ENCODE data around the gene BBS4.
"Not testable (repeated sequence)": the region's sequence is repeated elsewhere in the genome, so short reads cannot be mapped to it uniquely, and the experiment has no call there.

The BBS4 gene, protein sequence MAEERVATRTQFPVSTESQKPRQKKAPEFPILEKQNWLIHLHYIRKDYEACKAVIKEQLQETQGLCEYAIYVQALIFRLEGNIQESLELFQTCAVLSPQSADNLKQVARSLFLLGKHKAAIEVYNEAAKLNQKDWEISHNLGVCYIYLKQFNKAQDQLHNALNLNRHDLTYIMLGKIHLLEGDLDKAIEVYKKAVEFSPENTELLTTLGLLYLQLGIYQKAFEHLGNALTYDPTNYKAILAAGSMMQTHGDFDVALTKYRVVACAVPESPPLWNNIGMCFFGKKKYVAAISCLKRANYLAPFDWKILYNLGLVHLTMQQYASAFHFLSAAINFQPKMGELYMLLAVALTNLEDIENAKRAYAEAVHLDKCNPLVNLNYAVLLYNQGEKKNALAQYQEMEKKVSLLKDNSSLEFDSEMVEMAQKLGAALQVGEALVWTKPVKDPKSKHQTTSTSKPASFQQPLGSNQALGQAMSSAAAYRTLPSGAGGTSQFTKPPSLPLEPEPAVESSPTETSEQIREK

DNA sequence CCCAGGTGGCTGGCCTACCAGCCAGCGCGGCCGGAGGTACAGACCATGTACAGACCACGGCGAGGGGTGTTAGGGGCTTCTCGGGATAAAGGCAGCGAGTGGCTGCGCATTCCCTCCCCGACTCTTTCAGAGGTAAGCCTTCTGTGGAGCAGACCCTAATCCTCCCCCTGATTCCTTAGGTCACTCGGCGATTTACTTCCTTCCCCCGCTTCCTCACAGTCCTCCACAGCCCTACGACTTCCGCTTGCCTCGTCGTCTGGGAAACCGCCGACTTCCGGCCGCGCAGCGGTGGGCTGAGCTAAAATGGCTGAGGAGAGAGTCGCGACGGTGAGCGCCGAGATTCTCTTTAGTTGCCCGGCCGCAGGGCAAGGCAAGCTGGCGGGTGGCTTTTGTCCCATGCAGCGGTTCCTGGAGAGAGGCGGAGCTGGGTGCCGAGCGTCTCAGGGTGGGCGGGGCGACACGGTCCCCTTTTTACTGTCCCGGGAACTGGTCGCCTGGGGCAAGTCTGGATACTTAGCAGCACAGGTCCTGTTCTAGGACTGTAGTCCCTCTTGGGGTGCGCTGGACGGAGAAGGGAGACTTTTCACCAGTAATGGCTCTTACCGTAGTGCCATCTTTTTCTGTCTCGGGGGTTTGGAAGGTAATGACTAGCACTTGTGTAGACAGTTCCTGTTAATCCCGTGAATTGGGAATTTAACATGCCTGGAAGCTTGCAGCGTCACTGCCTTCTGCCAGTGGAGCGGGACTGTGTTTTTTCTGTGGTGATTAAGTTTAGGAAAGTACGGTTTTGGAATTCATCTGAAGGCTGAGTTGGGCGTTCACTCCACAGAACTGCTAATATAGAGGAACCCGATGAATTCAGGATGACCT, at the start of gene BBS4, which contains the start of gene HIGD2B:
TSS of gene BBS4 (plus strand) at position 283 of the 870 bp plus-strand sequence. CDS start at position 304, 21 bp downstream.
TSS of gene HIGD2B (minus strand) at position 258 of the 870 bp plus-strand sequence. CDS start 9,808 bp downstream, outside the sequence.
- peak; percentile 67 for DNase-seq (ENCODE audit: low read depth)

DNA sequence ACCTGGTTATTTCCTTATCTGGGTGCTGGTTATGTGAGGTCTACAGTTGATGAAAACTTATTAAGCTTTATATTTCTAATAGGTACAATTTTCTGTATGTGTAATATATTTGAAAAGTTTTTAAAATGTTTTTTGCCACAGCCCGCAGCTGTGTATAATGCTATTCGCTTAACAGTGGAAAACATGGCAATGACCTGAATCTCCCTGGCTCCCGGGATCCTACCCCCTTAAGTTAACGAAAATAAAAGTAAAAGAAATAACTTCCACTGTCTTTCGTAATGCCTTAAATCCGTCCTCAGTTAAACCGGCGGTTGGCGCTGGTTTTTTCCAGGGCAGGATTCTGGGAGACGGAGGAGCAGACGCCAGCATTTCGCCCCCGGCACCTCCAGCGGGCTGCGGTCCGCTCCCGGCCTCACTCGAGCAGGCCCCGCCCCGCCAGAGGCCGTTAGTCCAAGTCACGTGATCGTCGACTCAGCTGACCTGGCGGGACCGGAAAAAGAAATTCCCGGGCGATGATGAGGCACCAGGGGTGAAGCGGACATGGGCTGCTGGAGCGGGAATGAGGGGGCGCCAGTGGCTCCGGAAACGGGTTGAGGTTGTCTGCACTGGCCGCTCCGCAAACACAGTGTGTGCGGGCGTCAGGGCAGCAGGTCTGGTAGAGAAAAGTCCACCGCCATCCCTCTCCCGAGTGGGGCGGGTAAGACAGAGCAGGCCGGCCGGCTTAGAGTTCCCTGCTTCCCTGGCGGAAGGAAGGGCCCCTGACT, 49.3 kb upstream of the BBS4 start:
- DNase-seq (ENCODE audit: low read depth), result peak; percentile 36

DNA sequence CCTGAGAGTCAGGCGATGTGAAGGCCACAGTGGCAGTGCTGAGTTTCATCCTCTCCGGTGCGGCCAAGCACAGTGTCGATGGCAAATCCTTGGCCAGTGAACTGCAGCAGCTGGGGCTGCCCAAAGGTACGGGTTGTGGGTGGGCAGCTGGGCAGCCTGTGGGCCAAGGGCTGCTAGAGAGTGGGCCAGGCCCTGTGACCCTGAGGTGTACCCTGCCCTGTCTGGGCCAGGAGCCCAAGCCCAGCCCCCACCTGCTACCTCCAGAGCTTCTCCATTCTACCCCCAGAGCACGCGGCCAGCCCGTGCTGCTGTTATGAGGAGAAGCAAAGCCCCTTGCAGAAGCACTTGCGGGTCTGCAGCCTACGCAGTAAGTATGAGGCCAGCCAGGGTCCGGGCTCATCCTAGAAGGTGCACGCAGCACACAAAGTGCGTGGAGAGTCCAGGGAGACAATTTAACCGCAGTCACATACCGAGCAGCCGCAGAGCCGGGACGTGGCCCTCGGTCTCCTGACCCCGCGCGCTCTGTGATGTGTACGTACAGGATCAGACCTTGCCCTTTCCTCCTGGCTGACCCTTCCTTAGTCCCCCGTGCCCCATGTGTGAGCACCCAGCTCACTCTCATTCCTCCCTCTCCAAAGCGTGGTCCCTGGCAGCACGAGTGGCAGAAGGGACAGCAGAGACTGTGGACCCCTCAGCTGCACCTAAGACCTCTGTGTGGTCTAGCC, 46.1 kb upstream of the BBS4 start:
- not testable (repeated sequence) for DNase-seq (ENCODE audit: low read depth)

DNA sequence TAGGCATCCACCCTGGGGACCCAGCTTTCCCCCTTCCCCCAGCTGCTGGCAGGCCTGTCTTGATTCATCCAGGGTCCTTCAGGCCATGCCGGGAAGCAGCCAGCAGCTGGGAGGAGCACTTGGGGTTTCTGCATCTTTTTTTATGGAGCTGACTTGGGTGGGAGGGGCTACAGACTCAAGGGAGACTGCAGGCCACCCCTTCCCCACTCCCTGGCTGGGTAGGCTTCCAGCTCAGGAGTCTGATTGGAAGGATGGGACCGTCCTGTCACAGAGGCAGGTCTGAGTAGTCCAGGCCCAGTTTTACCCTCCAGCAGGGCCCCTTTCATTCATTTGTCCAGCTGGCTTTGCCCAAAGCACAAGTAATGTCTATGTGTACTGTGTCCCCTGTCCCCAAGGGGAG, 43.7 kb upstream of the BBS4 start:
- DNase-seq (ENCODE audit: low read depth), result not testable (repeated sequence)

DNA sequence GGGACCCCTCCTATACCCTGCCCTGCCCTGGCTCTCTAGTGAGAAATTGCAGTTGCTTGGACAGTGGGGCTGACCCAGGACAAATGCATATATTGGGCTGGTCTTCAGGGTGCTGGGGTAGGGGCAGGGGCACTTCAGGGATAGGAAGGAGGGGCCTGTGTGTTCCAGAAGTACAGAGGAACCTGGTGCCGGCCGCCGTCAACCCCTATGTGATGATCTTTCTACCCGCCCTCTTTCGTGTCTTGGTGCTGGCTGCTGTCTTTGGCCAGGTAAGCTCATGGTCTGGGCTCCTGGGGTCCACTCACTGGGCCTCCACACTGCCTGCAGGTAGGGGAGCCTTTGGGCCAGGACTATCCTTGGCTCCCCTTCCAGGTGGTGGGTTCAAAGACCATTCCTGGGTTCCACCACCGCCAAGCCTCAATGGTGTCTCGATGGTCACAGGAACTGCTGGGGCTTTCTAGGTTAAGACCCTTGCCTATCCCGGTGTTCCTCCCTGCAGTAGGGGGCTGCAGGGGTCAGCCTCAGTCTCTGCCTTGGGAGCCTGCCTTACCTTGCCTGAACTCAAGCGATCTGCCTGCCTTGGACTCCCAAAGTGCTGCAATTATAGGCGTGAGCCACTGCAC, 37.3 kb upstream of the BBS4 start:
- DNase-seq (ENCODE audit: low read depth), result not testable (repeated sequence)

DNA sequence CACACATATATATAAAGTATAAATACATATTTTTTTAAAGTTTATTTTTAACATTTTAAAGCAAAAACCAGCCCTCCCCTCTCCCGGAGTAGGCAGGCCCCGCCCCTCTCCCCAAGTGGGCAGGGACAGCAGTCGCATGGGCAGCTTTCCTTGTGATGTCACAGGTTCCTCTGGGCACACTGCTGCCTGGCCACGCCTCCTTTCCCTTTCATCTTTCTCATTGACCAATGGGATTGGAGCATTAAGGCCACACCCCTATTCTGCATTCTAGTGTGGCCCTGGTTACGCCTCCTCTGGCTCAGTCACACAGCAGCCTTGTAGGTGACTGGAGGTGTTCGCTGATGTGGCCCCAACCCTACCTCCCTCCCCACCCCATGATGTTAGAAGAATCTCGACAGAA, 31.6 kb upstream of the BBS4 start, which contains the start of gene GOLGA6B:
TSS of gene GOLGA6B (plus strand) at position 301 of the 400 bp plus-strand sequence. CDS start at position 342, 41 bp downstream.
- DNase-seq (ENCODE audit: low read depth), result not testable (repeated sequence)

DNA sequence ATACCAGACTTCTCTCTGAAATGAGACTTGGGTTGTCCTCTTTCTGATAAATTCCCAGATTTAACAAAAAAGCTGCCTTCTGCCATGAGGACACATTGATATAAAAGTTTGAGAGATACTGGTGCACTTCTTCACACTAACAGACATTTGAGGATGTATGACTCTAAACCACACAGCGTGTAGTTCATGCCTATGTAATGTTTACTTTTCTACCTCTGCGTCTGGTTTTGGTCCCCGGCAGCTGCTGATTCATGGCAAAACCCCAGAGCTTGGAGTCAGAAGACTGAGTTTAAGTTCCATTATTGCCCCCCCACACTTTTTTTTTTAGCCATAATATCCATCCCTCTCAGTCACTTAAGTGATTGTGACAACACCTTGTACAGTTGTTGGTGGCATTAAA, 30.0 kb upstream of the BBS4 start:
- not testable (repeated sequence) for DNase-seq (ENCODE audit: low read depth)

DNA sequence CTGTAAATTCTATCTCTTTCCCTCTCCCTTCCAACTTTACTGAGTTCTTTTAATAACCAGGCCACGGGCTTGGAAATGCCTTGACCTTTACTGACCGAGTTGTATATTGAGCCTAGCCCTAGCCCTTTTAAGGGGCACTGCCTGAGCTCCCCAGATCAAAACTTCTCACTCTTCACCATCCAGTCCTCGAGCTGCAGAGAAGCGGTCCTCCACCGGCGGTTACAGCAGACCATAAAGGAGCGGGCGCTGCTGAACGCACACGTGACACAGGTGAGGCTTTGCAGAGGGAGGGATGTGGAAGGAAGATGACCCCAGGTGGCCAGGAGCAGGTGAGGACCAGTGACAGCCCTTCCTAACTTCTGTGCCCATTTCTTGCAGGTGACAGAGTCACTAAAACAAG, 24.9 kb upstream of the BBS4 start:
- DNase-seq (ENCODE audit: low read depth), result not testable (repeated sequence)

DNA sequence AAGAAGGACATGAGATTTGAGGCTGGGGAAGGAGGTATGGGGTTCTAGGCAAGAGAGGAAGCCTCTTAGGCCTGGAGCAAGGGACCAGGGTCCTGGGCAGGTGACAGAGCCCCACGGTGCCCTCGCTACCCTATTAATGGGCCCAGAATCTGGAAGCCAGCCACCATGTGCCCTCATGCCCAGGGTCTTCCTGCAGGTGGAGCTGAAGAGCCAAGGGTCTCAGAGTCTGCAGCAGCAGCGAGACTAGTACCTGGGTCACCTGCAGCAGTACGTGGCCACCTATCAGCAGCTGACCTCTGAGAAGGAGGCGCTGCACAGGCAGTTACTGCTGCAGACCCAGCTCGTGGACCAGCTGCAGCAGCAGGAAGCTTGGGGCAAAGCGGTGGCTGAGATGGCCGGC, 22.1 kb upstream of the BBS4 start:
- not testable (repeated sequence) for DNase-seq (ENCODE audit: low read depth)

DNA sequence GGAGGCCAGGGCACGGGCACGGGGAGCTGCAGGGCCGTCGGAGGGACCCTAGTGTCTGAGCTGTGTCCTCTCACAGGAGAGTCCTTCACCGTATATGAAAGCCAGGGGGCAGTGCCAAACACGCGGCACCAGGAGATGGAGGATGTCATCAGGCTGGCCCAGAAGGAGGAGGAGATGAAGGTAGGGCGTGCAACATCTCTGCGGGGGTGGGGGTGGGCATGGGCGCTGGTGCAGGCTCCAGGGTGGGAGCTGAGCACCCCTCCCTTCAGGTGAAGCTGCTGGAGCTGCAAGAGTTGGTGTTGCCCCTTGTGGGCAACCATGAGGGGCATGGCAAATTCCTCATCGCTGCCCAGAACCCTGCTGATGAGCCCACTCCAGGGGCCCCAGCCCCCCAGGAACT, 20.3 kb upstream of the BBS4 start:
- DNase-seq (ENCODE audit: low read depth), result not testable (repeated sequence)

DNA sequence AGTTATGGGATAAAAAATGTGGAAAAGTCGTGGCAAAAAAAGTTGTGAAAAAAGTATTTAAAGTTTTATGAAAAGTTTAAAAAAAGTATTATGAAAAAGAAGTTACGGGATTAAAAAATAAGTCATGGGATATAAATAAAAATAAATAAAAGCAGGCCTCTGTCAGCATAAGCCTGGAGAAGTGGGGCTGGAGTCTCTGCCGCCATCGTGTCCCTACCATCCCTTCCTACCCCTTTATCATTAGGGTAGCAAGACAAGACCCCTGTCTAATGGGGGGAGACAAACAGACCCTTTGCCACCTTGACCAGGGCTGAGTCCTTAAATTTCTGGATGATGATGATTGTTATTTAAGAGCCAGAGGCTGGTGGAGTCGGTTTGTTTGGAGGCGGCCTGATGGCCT, 16.2 kb upstream of the BBS4 start:
- not testable (repeated sequence) for DNase-seq (ENCODE audit: low read depth)

DNA sequence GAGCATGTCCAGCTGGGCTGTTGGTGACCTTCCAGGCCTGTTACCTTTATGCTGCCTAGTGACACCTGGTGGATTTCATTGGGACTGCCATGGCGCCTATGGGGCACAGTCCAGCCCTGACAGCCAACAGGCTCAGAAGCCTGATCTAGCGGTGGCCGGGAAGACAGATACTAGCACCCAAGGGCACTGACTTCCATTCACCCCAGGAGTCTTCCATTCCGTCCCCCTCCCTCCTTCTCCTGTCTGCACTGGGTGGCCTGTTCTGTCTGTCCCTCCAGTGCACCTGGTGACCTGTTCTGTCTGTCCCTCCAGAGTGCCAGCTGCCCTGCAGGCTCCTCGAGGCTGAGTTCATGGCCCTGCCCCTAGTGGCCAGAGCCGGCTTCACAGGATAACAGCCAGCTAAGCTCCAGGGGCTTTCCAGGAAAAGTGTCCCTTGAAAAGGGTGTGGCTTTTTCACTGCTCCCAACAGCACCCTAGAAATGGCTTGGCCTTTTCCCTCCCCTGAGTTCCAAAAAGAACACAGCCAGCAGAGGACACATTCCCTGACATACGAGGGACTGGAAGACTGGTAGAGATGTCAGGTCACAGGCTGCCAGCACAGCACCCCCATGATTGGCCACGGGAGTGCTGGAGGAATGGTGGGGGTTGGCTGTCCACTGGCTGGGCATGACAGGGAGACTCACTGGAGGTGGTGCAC, 15.2 kb upstream of the BBS4 start:
- DNase-seq (ENCODE audit: low read depth), result peak; percentile 24

DNA sequence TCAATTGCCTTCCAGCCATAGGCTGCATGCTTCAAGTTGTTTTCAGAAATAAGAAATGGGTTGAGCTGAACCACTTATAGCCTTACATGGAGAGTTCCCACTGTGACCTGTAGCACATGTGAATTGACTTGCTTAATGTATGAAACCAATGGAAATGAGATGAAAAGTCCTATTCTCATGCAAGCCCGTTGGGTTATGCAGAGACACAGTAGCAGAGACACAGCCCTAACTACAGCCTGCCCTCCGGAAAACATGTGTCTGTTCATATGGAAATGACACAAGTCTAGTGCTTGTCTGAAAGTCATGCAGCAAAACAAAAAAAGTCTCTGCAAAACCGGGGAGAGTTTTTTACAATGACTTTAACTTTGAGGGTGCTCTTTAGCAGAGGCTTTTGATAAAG, 14.5 kb upstream of the BBS4 start:
- no peak for DNase-seq (ENCODE audit: low read depth)

DNA sequence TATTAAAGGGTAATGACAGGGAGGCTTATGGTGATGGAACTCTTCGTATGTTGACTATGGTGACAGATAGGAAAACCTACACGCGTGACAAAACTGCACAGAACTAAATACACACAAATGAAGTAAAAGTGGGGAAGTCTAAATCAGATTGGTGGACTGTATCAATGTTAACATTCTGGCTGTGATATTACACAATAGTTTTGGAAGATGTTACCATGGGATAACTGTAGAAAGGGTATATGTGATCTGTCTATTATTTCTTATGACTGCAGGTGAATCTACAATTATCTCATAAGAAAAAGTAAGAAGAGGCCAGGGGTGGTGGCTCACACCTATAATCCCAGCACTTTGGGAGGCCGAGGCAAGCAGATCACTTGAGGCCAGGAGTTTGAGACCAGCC, 9.2 kb upstream of the BBS4 start:
- no peak for DNase-seq (ENCODE audit: low read depth)

DNA sequence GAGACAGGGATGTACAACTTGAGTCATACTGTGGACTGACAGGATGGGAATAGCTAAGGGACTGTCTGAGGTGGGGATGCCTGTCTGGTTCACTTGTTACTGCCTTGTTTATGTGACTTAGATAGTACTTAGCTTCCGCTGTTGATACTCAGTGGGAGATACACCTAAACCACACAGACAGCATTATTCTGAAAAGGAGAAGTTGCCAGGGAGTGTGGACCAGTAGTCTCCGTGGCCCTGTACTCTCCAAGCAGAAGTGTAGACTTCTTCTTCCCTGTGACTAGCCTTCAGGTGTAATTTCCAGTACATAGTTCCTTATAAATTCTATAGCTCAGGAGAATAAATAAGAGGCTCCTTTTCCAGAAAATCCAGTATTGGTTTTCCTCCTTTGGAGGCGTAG, 5.1 kb upstream of the BBS4 start:
- DNase-seq (ENCODE audit: low read depth), result no peak

DNA sequence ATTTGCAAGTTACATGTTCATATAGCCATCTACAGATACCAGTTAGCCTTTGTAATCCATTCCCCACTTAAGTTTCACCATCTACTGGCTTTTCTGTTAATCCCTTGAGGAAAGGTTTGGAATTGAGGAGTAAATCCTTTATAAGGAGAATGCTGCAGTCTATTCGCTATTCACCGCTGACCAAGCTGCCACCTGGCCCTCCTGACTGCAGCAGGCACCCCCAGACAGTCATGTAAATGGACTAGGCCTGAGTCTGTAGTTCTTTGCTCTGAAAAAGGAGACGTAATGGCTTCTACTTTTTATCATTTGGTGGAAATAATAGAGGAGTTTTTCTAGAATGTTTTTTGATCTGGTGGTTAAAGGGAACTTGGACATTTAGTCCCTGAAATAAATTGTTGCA, 3.2 kb upstream of the BBS4 start:
- no peak for DNase-seq (ENCODE audit: low read depth)

DNA sequence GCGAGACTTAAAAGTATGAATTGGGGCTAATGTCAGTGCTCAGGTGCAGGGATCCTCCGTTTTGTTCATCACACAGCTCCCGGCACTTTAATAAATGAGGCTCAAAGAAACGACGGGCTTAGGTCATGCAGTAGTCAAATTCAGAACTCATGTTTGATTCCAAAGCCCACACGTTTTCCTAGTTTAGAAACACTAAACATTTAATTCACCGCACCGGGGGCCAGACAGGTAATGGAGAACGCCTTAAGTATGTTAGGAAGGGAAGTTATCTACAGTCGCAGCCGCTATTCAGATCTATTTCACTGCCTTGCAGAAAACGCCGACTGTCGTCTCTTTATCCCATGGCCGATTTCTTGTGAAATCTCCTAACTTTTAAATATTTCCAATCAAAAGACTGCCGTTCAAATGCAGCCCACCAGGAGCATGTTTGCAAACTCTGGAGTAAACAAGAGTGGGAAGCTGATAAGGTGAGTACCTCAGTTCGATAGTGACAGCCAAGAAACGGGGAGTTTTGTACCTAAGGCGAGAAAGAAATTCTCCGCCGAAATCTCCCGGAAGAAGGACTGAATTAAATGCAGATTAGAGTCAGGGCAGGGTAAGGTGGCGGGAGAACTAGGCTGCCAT, 594 bp upstream of the BBS4 start:
- no peak for DNase-seq (ENCODE audit: low read depth)

DNA sequence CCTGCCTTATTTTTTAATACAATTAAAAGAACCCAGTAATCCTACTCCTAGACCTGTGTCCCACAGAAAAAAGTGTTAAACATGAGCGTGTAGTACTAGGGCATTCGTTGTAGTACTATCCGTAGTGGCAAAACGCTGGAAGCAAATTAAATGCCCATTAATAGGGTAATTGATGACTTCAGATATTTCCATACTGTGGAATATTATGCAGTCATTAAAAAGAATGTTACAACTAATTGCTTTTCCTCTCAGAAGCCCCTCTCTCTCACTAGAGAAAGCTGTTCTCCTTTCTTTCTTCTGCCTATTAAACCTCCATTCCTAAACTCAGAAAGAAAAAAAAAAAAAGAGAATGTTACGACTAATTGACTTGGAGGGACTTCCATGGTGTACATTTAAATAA, 2.7 kb downstream of the BBS4 start:
- DNase-seq (ENCODE audit: low read depth), result no peak

DNA sequence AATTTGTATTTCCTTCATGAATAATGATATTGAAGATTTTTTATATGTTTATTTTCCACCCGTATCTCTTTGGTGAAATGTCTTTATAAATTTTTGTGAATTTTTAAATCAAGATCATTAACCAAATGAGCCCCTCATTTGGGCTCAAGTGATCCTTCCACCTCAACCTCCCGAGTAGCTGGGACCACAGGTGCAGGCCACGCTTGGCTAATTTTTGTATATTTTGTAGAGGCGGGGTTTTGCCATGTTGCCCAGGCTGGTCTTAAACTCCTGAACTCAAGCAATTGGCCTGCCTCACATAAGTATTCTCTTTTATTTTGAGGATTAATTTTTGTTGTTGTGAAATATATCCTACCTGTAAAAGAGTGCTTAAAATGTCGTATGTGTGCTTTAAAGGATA, 4.9 kb downstream of the BBS4 start:
- no peak for DNase-seq (ENCODE audit: low read depth)

DNA sequence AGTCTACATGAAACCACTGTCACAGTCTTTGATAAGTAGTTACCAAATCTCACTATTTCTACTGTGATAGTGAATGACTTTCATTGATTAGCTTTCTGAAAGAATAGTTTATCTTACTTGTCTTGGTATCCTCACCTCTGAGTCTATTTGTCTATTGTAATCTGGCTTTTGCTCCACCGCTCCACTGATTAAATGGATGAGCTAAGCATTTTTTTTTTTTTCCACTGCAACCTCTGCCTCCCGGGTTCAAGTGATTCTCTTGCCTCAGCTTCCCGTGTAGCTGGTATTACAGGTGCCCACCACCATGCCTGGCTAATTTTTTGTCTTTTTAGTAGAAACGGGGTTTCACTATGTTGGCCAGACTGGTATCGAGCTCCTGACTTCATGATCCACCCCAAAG, 12.9 kb downstream of the BBS4 start:
- no peak for DNase-seq (ENCODE audit: low read depth)
